GM18520 (cell line): ENCODE results near the gene FRMD5.

Source experiments
- ATAC-seq: cut with Tn5 transposase; IDR thresholded peaks from one replicate; pipeline ENCODE4 v1.9.1; 2021; ENCODE audit not compliant: unreplicated experiment

FRMD5 gene

GRCh38 chr15:44163370-44163769, 31.7 kb downstream of the FRMD5 start:
- no peak for ATAC-seq

- no peak for ATAC-seq
Observed at GRCh38 chr15:44160796-44161195, 34.3 kb downstream of the FRMD5 start.

GRCh38 chr15:44159492-44159891, 35.6 kb downstream of the FRMD5 start:
- ATAC-seq, result no peak

GRCh38 chr15:44158111-44158510, 37.0 kb downstream of the FRMD5 start:
- no peak for ATAC-seq

GRCh38 chr15:44157679-44158078, 37.4 kb downstream of the FRMD5 start:
- no peak for ATAC-seq

GRCh38 chr15:44153352-44153751, 41.7 kb downstream of the FRMD5 start:
- ATAC-seq, result no peak

- no peak for ATAC-seq
Observed at GRCh38 chr15:44149224-44149623, 45.8 kb downstream of the FRMD5 start.

- no peak for ATAC-seq
Observed at GRCh38 chr15:44148580-44148979, 46.5 kb downstream of the FRMD5 start.

GRCh38 chr15:44147636-44148035, 47.4 kb downstream of the FRMD5 start:
- no peak for ATAC-seq

GRCh38 chr15:44145495-44145894, 49.6 kb downstream of the FRMD5 start:
- no peak for ATAC-seq

- ATAC-seq, result no peak
Observed at GRCh38 chr15:44144992-44145391, 50.1 kb downstream of the FRMD5 start.

GRCh38 chr15:44144184-44144583, 50.9 kb downstream of the FRMD5 start:
- ATAC-seq, result no peak

GRCh38 chr15:44137750-44138149, 57.3 kb downstream of the FRMD5 start:
- ATAC-seq, result no peak

GRCh38 chr15:44136991-44137477, 58.0 kb downstream of the FRMD5 start:
- ATAC-seq, result no peak

GRCh38 chr15:44132057-44132456, 63.0 kb downstream of the FRMD5 start:
- ATAC-seq, result no peak

- no peak for ATAC-seq
Observed at GRCh38 chr15:44130778-44131177, 64.3 kb downstream of the FRMD5 start.

- no peak for ATAC-seq
Observed at GRCh38 chr15:44129911-44130310, 65.2 kb downstream of the FRMD5 start.

GRCh38 chr15:44128443-44128842, 66.6 kb downstream of the FRMD5 start:
- ATAC-seq, result no peak

GRCh38 chr15:44125879-44126278, 69.2 kb downstream of the FRMD5 start:
- ATAC-seq, result no peak

GRCh38 chr15:44102675-44103254, 92.3 kb downstream of the FRMD5 start:
- ATAC-seq, result no peak

GRCh38 chr15:44101944-44102343, 93.1 kb downstream of the FRMD5 start:
- ATAC-seq, result no peak

- ATAC-seq, result no peak
Observed at GRCh38 chr15:44101286-44101685, 93.8 kb downstream of the FRMD5 start.

- no peak for ATAC-seq
Observed at GRCh38 chr15:44099671-44100070, 95.4 kb downstream of the FRMD5 start.
